Measurements from ENCODE around the gene CALML3. TPM values are rescaled to one million over a fixed set of nuclear protein-coding genes. Genes with fewer than 3 reads are reported as not detected.

The CALML3 gene
- total RNA-seq, 3 donors from 2014 or later (not counting 1 experiment from before 2014, with no cell fraction given) = not detected

- no peaks in the 10 kb centered on the region for H3K9me3 Mint-ChIP-seq
- no peak for TF ChIP-seq CTCF (IDR thresholded peaks at IDR 0.05)
- WGBS (ENCODE audit: insufficient coverage) = 82% methylated on average over 21 of the region's 21 CpGs
- intact Hi-C loops (cut with micrococcal nuclease) = no loop called here
- no peak for DNase-seq
- Histone ChIP-seq H3K27ac (ENCODE audit: low read length) (no peak overlapping the region), H3K36me3 (ENCODE audit: control insufficient read depth, insufficient read depth, low read length) (no peaks in the 10 kb centered on the region), H3K27me3 (ENCODE audit: control insufficient read depth, insufficient read depth, low read length) (no peaks in the 10 kb centered on the region), H3K4me3 (ENCODE audit: low read length) (no peak overlapping the region), H3K4me1 (ENCODE audit: control insufficient read depth, insufficient read depth, low read length) (no peaks in the 10 kb centered on the region), H3K9me3 (ENCODE audit: control insufficient read depth, insufficient read depth, low read length) (no peaks in the 10 kb centered on the region)
- H3K4me3 Mint-ChIP-seq = no peak overlapping the region
- no peak overlapping the region for H3K27ac Mint-ChIP-seq
- no peak for ATAC-seq
- H3K27me3 Mint-ChIP-seq (ENCODE audit: low read depth in 2 of 2) = no peaks in the 10 kb centered on the region
- H3K36me3 Mint-ChIP-seq = no peaks in the 10 kb centered on the region
- H3K4me1 Mint-ChIP-seq = no peaks in the 10 kb centered on the region
These were observed 44.4 kb upstream of the CALML3 start for GRCh38 chr10:5480162-5480941.

- 92% methylated on average over 12 of the region's 12 CpGs for WGBS (ENCODE audit: insufficient coverage)
- ATAC-seq (no peak), DNase-seq (no peak)
- Histone ChIP-seq H3K9me3 (ENCODE audit: control insufficient read depth, insufficient read depth, low read length) (no peaks in the 10 kb centered on the region), H3K27me3 (ENCODE audit: control insufficient read depth, insufficient read depth, low read length) (no peaks in the 10 kb centered on the region), H3K4me3 (ENCODE audit: low read length) (no peak overlapping the region), H3K36me3 (ENCODE audit: control insufficient read depth, insufficient read depth, low read length) (no peaks in the 10 kb centered on the region), H3K27ac (ENCODE audit: low read length) (no peak overlapping the region), H3K4me1 (ENCODE audit: control insufficient read depth, insufficient read depth, low read length) (no peaks in the 10 kb centered on the region)
- Mint-ChIP-seq H3K27me3 (ENCODE audit: low read depth in 2 of 2) (no peaks in the 10 kb centered on the region), H3K27ac (no peak overlapping the region), H3K4me1 (no peaks in the 10 kb centered on the region), H3K9me3 (no peaks in the 10 kb centered on the region), H3K4me3 (no peak overlapping the region), H3K36me3 (no peaks in the 10 kb centered on the region)
- no peak for TF ChIP-seq CTCF (IDR thresholded peaks at IDR 0.05)
- intact Hi-C loops (cut with micrococcal nuclease) = no loop called here
These were observed 43.6 kb upstream of the CALML3 start for GRCh38 chr10:5481121-5481520.

- DNase-seq (no peak), ATAC-seq (no peak)
- WGBS (ENCODE audit: insufficient coverage) = 95% methylated on average over 9 of the region's 9 CpGs
- no peaks in the 10 kb centered on the region for H3K27me3 ChIP-seq (ENCODE audit: control insufficient read depth, insufficient read depth, low read length)
- Mint-ChIP-seq H3K27ac (no peak overlapping the region), H3K9me3 (no peaks in the 10 kb centered on the region), H3K36me3 (no peaks in the 10 kb centered on the region), H3K4me3 (no peak overlapping the region), H3K4me1 (no peaks in the 10 kb centered on the region), H3K27me3 (ENCODE audit: low read depth in 2 of 2) (no peaks in the 10 kb centered on the region)
- no peaks in the 10 kb centered on the region for H3K4me1 ChIP-seq (ENCODE audit: control insufficient read depth, insufficient read depth, low read length)
- intact Hi-C loops (cut with micrococcal nuclease) = no loop called here
- no peak overlapping the region for H3K27ac ChIP-seq (ENCODE audit: low read length)
- H3K36me3 ChIP-seq (ENCODE audit: control insufficient read depth, insufficient read depth, low read length) = no peaks in the 10 kb centered on the region
- no peak for TF ChIP-seq CTCF (IDR thresholded peaks at IDR 0.05)
- no peak overlapping the region for H3K4me3 ChIP-seq (ENCODE audit: low read length)
- H3K9me3 ChIP-seq (ENCODE audit: control insufficient read depth, insufficient read depth, low read length) = no peaks in the 10 kb centered on the region
These were observed 42.7 kb upstream of the CALML3 start for GRCh38 chr10:5482016-5482415.

GRCh38 chr10:5484205-5484604, 40.6 kb upstream of the CALML3 start:
- Histone ChIP-seq H3K27me3 (ENCODE audit: control insufficient read depth, insufficient read depth, low read length) (no peaks in the 10 kb centered on the region), H3K9me3 (ENCODE audit: control insufficient read depth, insufficient read depth, low read length) (no peaks in the 10 kb centered on the region), H3K4me1 (ENCODE audit: control insufficient read depth, insufficient read depth, low read length) (no peaks in the 10 kb centered on the region), H3K36me3 (ENCODE audit: control insufficient read depth, insufficient read depth, low read length) (no peaks in the 10 kb centered on the region), H3K4me3 (ENCODE audit: low read length) (no peak overlapping the region), H3K27ac (ENCODE audit: low read length) (no peak overlapping the region)
- ATAC-seq = no peak
- no peak for DNase-seq
- H3K4me3 Mint-ChIP-seq = no peak overlapping the region
- H3K36me3 Mint-ChIP-seq = no peaks in the 10 kb centered on the region
- intact Hi-C loops (cut with micrococcal nuclease) = no loop called here
- no peak overlapping the region for H3K27ac Mint-ChIP-seq
- TF ChIP-seq CTCF (IDR thresholded peaks at IDR 0.05) = no peak
- WGBS (ENCODE audit: insufficient coverage) = 85% methylated on average over 3 of the region's 3 CpGs
- no peaks in the 10 kb centered on the region for H3K27me3 Mint-ChIP-seq (ENCODE audit: low read depth in 2 of 2)
- no peaks in the 10 kb centered on the region for H3K4me1 Mint-ChIP-seq
- no peaks in the 10 kb centered on the region for H3K9me3 Mint-ChIP-seq
